Fibroblast of the conjunctiva (primary cell): Measurements from ENCODE around the gene MAP3K20.
"Not testable (repeated sequence)": the region's sequence is repeated elsewhere in the genome, so short reads cannot be mapped to it uniquely, and the experiment has no call there.

Source experiments
- DNase-seq: peaks from one replicate; pipeline ENCODE4 v3.0.0-alpha.2; 2010; ENCODE audit warnings: low read depth

Gene MAP3K20

GRCh38 chr2:173126819-173127218 is 51.2 kb downstream of the MAP3K20 start:
- DNase-seq: no peak

- not testable (repeated sequence) for DNase-seq
These were observed 52.5 kb downstream of the MAP3K20 start for GRCh38 chr2:173128132-173128531.

GRCh38 chr2:173130496-173131465 is 55.1 kb downstream of the MAP3K20 start:
- DNase-seq: no peak

DNA sequence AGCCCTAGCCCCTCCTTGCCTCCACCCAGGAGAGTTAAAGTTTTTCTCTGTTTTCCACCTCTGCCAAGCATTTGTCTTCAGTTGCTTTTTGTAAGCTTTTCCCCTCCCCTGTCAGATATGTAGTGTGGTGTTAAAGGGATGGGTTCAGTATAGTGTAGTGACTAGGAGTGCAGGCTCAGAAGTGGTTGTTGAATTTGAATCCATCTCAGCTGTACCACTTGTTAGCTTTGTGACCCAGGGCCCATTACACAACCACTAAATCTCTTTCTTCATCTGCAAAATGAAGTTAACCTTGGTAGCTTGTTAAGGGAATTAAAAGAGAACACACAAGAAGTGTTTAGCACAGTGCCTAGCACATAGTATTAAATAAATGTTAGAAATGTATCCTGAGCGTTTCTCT is 56.9 kb downstream of the MAP3K20 start:
- DNase-seq: no peak

DNA sequence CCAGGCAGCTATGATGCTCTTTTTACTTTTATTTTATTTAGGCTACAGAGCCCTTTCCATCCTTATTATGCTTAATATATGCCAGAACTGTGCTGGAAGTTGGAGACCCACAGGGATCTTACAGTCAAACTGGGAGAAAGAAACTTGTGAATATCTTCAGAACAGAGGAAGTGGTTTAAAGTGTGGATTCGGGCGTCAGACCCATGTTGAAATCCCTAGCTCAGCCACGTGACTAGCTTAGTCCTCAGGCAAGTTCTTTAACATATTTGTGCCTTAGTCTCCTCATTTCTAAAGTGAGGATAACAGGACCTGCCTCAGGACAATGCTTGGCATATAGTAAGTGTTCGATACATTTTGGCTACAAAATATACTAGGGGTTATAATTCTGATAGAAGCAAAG is 59.1 kb downstream of the MAP3K20 start:
- no peak for DNase-seq

DNA sequence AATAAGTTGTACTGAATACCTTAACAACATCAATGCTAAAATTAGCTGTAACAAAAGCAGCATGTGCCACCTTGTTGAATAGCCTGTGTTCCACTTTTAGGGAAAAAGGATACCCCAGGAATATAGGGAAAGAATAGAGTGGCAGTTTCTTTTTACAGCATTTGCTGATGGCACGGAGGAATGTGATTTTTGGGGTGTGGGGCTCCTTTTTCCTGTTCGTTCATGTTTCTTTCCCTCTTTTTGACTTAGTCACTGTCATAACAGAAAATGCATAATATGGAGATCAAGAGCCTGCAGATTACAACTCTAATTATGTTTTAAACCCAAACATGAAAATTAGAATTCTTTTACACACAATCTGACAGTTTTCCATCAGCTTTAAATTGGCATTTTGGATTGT is 60.4 kb downstream of the MAP3K20 start:
- DNase-seq: no peak

DNA sequence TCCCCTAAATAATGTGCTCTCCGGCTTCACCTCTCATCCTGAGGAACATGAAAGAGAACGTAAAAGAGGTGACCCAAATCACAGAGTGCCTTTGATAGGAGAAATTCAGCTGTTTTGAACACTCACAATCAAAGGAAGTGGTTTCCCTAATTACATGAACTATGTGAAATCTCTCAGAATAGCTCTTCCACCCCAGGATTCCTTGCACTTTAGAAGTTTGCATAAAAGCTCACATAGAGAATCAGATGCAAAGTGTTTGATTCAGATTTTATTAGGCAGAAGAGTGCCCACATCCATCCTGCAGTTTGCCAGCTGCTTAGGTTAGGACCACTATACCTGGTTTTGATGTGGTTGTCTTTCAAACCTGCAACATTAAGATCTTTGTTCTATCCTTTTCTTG is 61.0 kb downstream of the MAP3K20 start:
- DNase-seq: no peak

DNA sequence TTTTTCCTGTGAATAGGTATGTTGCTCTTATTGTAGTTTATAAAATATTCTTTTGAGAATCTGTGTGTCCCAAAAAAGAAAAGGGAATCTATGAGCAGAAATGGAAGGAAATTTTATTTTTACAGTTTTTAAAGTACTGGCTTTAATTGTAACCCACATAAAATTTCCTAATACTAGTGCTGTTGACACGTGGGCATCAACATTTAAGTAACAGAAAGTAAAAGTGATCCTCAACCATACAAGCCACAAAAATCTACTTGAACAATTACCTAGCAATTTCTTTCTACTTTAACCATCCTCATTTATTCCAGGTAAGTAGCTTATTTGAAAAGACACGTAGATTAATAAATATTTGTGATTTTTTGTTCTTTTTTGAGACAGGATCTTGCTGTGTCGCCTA is 62.0 kb downstream of the MAP3K20 start:
- no peak for DNase-seq

- DNase-seq: no peak
These were observed 63.3 kb downstream of the MAP3K20 start for GRCh38 chr2:173138962-173139361.

GRCh38 chr2:173141666-173142065 is 66.0 kb downstream of the MAP3K20 start:
- no peak for DNase-seq

DNA sequence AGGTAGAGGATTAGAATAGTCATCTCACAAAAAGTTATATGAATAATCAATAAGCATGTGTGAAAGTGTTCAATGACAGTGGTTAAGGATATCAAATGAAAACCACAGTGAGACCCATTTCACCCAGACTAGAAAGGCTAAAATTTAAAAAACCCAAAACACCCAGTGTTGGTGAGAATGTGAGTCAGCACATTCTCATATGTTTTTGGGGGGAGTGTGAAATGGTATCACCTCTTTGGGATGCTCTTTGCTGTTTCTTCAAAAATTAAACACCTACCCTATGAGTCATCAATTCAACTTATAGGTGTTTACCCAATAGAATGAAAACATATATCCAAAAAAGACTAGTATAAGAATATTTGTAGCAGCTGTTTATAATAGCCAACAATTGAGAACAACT is 69.8 kb downstream of the MAP3K20 start:
- no peak for DNase-seq

DNA sequence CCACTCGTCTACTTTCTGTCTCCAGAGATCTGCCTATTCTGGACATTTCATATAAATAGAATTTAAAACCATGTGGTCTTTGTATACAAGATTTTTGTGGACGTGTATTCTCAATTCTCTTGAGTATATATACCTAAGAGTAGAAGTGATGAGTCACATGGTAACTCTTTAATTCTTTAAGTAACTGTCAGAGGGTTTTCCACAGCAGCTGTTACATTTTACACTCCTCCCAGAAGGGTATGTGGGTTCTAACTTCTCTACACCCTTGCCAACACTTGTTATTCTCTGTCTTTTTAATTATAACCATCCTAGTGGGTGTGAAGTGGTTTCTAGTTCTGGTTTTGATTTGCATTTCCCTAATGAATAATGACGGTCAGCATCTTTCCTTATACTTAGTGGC is 70.9 kb downstream of the MAP3K20 start:
- no peak for DNase-seq

- DNase-seq: no peak
These were observed 72.9 kb downstream of the MAP3K20 start for GRCh38 chr2:173148520-173148919.

DNA sequence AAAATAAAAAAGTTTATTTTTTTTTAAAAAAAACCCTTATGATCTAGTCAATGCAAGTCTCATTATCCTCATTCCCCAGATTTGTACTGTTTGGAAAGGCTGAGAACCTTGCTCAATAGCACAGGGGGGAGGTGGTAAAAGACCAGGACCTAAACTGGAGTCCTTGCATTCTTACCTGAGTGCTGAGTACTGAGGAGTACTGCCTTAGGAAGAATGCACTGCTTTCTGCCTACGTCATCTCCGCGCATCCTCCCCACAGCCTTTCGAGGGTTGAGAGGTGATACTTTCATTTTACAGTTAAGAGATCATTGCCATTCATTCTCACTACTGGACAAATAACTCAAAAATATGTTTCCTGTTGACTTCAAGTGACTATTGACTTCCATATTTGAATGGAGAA is 73.8 kb downstream of the MAP3K20 start:
- no peak for DNase-seq

- no peak for DNase-seq
These were observed 74.4 kb downstream of the MAP3K20 start for GRCh38 chr2:173150087-173150486.

DNA sequence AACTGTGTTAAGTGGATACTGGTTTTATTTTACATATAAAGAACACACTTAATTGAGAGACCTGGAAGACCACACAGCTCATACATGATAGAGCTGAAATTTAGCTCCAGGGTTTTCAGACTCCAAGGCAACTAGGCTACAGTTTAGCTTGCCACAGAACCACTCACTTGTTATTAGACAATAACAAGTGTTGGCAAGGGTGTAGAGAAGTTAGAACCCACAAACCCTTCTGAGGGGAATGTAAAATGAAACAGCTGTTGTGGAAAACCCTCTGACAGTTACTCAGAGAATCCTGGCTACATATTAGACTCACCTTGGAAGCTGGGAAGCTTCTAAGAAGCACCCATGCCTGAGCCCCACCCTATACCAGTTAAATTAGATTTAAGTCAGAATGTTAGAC is 75.3 kb downstream of the MAP3K20 start:
- DNase-seq: no peak

GRCh38 chr2:173151671-173152401 is 76.2 kb downstream of the MAP3K20 start:
- DNase-seq: peak; percentile 42

- DNase-seq: no peak
These were observed 77.7 kb downstream of the MAP3K20 start for GRCh38 chr2:173153301-173153885.

DNA sequence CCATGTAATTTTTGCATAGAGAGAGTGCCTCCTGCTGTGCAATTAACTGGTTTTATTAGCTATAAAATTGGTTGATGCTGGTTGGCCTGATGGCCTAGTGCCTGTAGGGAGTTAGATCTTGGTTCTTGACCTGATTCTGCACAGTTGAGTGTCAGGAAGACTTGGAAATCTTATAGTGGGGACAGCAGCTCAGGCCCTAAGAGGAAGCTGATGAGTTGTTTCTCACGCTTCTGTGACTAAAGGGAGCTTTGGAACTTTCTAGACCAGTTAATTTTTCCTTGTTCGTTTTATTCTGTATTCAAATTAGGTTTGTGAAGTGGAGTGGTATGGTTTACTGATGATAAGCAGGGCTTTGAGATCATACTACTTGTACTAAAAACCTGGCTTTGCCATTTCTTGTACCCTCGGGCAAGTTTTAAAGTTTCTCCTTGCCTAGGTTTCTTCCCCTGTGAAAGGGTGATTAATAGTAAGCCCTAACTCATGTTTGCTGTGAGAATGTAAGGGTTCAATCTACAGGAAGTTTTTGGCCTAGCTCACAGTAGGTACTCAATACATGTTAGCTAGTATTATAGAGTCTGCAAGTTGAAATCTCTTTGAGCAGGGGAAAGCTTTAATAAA is 82.1 kb downstream of the MAP3K20 start:
- no peak for DNase-seq

DNA sequence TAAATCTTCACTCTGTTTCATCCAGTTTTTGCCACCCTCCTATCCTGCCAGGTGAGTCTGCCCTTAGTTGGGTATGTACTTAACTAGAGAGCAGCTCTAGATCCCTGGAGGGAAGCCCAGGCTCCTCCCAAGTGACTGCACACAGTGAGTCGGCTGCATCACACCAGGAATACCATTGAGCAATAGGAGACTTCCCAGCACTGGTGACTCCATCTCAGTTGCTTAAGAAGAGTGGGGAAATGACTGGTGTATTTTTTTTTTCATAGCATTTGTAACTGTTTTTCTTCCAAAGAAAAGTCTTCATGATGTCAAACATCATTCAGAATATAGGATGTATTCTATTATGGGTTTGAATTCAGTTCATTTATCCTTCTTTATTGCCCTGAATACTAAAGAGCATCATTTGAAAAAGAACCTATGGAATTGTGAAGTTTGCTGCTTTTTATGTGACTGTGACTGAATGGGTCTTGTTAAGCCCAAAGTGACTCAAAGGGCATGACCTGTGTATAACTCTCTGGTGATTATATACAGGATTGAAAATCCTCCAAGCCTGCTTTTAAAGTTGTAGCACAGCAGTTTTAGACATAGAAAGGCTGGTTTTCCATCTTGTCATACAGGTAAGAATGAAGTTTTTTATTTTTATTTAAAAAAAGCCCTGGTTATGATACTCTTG is 84.3 kb downstream of the MAP3K20 start:
- peak; percentile 97 for DNase-seq

GRCh38 chr2:173160618-173161017 is 85.0 kb downstream of the MAP3K20 start:
- no peak for DNase-seq

GRCh38 chr2:173161040-173161439 is 85.4 kb downstream of the MAP3K20 start:
- DNase-seq: peak; percentile 21
